ENCODE results near the gene GBP1. TPM values are rescaled to one million over a fixed set of nuclear protein-coding genes. Genes with fewer than 3 reads are reported as not detected.
A peak's percentile ranks its signal among the peaks of the same experiment; 100 is the strongest.

The GBP1 gene
- total and polyA plus RNA-seq, 2 experiments from 2014 or later: 12.0 to 18.9 TPM

GRCh38 chr1:89063094-89063493 lies 1.9 kb downstream of the GBP1 start:
- no peaks in the 10 kb centered on the region for H3K9me2 ChIP-seq (replicated peaks; ENCODE audit: insufficient read depth)
- no peaks in the 10 kb centered on the region for H4K20me1 ChIP-seq (ENCODE audit: insufficient read depth, poor library complexity, severe bottlenecking)
- no peak overlapping the region for H3K4me3 ChIP-seq
- peaks cover 6% of the 10 kb centered on the region for H3K4me1 ChIP-seq (ENCODE audit: insufficient read depth)
- no peak for DNase-seq (ENCODE audit: low spot score)
- H3K9me3 ChIP-seq (ENCODE audit: low read depth): no peaks in the 10 kb centered on the region
- H3K27ac ChIP-seq: no peak overlapping the region
- H3K79me2 ChIP-seq: no peaks in the 10 kb centered on the region
- peak overlapping the region; percentile 59 for H3K4me2 ChIP-seq
- no peaks in the 10 kb centered on the region for H3K27me3 ChIP-seq
- H3K36me3 ChIP-seq (replicated peaks; ENCODE audit: insufficient read depth, low read depth): no peaks in the 10 kb centered on the region
- 99% methylated on average over 3 of the region's 3 CpGs for WGBS (ENCODE audit: low lambda C conversion rate, missing lambda C conversion rate)
- no peak overlapping the region for H2AFZ ChIP-seq
- no peak for TF ChIP-seq EZH2phosphoT487 (IDR thresholded peaks at IDR 0.05; ENCODE audit: low read depth, severe bottlenecking, unreplicated experiment)
- TF ChIP-seq, protein P1, sequence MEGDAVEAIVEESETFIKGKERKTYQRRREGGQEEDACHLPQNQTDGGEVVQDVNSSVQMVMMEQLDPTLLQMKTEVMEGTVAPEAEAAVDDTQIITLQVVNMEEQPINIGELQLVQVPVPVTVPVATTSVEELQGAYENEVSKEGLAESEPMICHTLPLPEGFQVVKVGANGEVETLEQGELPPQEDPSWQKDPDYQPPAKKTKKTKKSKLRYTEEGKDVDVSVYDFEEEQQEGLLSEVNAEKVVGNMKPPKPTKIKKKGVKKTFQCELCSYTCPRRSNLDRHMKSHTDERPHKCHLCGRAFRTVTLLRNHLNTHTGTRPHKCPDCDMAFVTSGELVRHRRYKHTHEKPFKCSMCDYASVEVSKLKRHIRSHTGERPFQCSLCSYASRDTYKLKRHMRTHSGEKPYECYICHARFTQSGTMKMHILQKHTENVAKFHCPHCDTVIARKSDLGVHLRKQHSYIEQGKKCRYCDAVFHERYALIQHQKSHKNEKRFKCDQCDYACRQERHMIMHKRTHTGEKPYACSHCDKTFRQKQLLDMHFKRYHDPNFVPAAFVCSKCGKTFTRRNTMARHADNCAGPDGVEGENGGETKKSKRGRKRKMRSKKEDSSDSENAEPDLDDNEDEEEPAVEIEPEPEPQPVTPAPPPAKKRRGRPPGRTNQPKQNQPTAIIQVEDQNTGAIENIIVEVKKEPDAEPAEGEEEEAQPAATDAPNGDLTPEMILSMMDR (IDR thresholded peaks at IDR 0.05; ENCODE audit: poor library complexity): no peak
- TF ChIP-seq EZH2 (IDR thresholded peaks at IDR 0.05; ENCODE audit: borderline replicate concordance): no peak

DNA sequence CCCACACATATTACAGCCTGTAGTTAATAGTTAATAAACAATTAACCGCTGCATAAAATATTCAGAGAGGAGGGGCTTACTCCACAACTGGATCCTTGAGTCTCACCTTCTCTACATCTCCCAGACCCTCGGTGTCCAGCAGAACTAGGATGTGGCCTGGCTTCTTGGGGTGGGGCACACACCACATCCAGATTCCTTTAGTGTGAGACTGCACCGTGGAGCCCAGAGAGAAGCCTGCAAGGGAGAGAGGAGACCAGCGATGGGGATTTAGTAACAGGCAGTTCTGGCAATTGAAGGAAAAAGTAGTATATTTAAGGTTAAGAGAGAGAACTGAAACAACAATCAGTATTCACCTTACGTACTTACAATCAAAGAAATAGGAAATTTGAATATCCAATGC lies 4.9 kb downstream of the GBP1 start:
- TF ChIP-seq, protein P1 (IDR thresholded peaks at IDR 0.05; ENCODE audit: poor library complexity): no peak
- TF ChIP-seq EZH2phosphoT487 (IDR thresholded peaks at IDR 0.05; ENCODE audit: low read depth, severe bottlenecking, unreplicated experiment): no peak
- TF ChIP-seq EZH2 (IDR thresholded peaks at IDR 0.05; ENCODE audit: borderline replicate concordance): no peak
- H3K4me3 ChIP-seq: no peak overlapping the region

GRCh38 chr1:89051955-89052312 lies 13.1 kb downstream of the GBP1 start:
- H3K79me2 ChIP-seq: no peaks in the 10 kb centered on the region
- no peaks in the 10 kb centered on the region for H4K20me1 ChIP-seq (ENCODE audit: insufficient read depth, poor library complexity, severe bottlenecking)

More for the DNA sequence above, 4.9 kb downstream of the GBP1 start:
- no peaks in the 10 kb centered on the region for H3K27me3 ChIP-seq
- peaks cover 6% of the 10 kb centered on the region for H3K4me1 ChIP-seq (ENCODE audit: insufficient read depth)
- no peak overlapping the region for H3K27ac ChIP-seq
- WGBS (ENCODE audit: low lambda C conversion rate, missing lambda C conversion rate): 90% methylated on average over 5 of the region's 5 CpGs
- no peak overlapping the region for H3K4me2 ChIP-seq
- no peaks in the 10 kb centered on the region for H3K9me3 ChIP-seq (ENCODE audit: low read depth)
- no peaks in the 10 kb centered on the region for H3K9me2 ChIP-seq (replicated peaks; ENCODE audit: insufficient read depth)
- H3K36me3 ChIP-seq (replicated peaks; ENCODE audit: insufficient read depth, low read depth): no peaks in the 10 kb centered on the region
- DNase-seq (ENCODE audit: low spot score): no peak
- H4K20me1 ChIP-seq (ENCODE audit: insufficient read depth, poor library complexity, severe bottlenecking): no peaks in the 10 kb centered on the region
- no peaks in the 10 kb centered on the region for H3K79me2 ChIP-seq
- H2AFZ ChIP-seq: no peak overlapping the region

More at GRCh38 chr1:89051955-89052312, 13.1 kb downstream of the GBP1 start:
- Histone ChIP-seq H3K4me1 (ENCODE audit: insufficient read depth) (no peaks in the 10 kb centered on the region), H3K9me2 (replicated peaks; ENCODE audit: insufficient read depth) (no peaks in the 10 kb centered on the region), H3K27me3 (no peaks in the 10 kb centered on the region), H3K4me2 (no peak overlapping the region), H3K36me3 (replicated peaks; ENCODE audit: insufficient read depth, low read depth) (no peaks in the 10 kb centered on the region), H3K9me3 (ENCODE audit: low read depth) (no peaks in the 10 kb centered on the region), H3K4me3 (no peak overlapping the region), H2AFZ (no peak overlapping the region), H3K27ac (peak overlapping the region; percentile 0)
- DNase-seq (ENCODE audit: low spot score): no peak
- WGBS (ENCODE audit: low lambda C conversion rate, missing lambda C conversion rate): 69% methylated on average over 1 of the region's 1 CpG
- TF ChIP-seq EZH2phosphoT487 (IDR thresholded peaks at IDR 0.05; ENCODE audit: low read depth, severe bottlenecking, unreplicated experiment) (no peak), EZH2 (IDR thresholded peaks at IDR 0.05; ENCODE audit: borderline replicate concordance) (no peak)
- TF ChIP-seq, protein P1 (IDR thresholded peaks at IDR 0.05; ENCODE audit: poor library complexity): no peak
